Heart right ventricle (tissue), 16 donors: ENCODE results near the gene STK17A. TPM values are rescaled to one million over a fixed set of nuclear protein-coding genes. Genes with fewer than 3 reads are reported as not detected.

Experiments used
- ATAC-seq, 8 donors: fragments of 200-7000 bp; cut with Tn5 transposase; one replicate each; pipeline ENCODE4 v1.9.1; 2020; ENCODE audit warnings: mild to moderate bottlenecking in 8 of 8, moderate library complexity in 8 of 8, moderate number of reproducible peaks in 1 of 8
- DNase-seq, 2 donors: peaks; one replicate each; pipeline ENCODE4 v3.0.0-alpha.2; 2020
- H3K27ac ChIP-seq, 10 donors: fragments of 200-600 bp; sonication (generic) in 2 of 10; one replicate each; pipeline versions ENCODE4 v1.5.0 to v1.8.0; 2020 to 2022; ENCODE audit warnings: mild to moderate bottlenecking in 3 of 10
- H3K27me3 ChIP-seq, 7 donors: fragments of 200-600 bp; one replicate each; pipeline ENCODE4 v1.8.0; 2021 to 2022; ENCODE audit warnings: mild to moderate bottlenecking in 2 of 7
- H3K36me3 ChIP-seq, 9 donors: fragments of 200-600 bp; sonication (generic) in 1 of 9; one replicate each; pipeline versions ENCODE4 v1.5.0 to v1.8.0; 2020 to 2022; ENCODE audit warnings: mild to moderate bottlenecking in 2 of 9
- H3K4me1 ChIP-seq, 9 donors: fragments of 200-600 bp; sonication (generic) in 1 of 9; one replicate each; pipeline versions ENCODE4 v1.5.0 to v1.8.0; 2020 to 2022; ENCODE audit warnings: mild to moderate bottlenecking in 4 of 9
- H3K4me3 ChIP-seq, 10 donors: fragments of 200-600 bp; sonication (generic) in 2 of 10; one replicate each; pipeline versions ENCODE4 v1.5.0 to v1.8.0; 2020 to 2022; ENCODE audit warnings: mild to moderate bottlenecking in 7 of 10, moderate library complexity in 2 of 10
- H3K9me3 ChIP-seq, 11 donors: fragments of 200-600 bp in 10 of 11; sonication (generic) in 2 of 11; one replicate each; pipeline versions ENCODE4 v1.5.0 to v1.8.0; 2013 to 2022; ENCODE audit warnings: mild to moderate bottlenecking in 2 of 11, control low read depth in 1 of 11, moderate library complexity in 1 of 11
- CTCF ChIP-seq, 9 donors: fragments of 200-600 bp; sonication (generic) in 2 of 9; IDR thresholded peaks; one replicate each; pipeline versions ENCODE4 v1.5.0 to v1.8.0; 2021 to 2022; ENCODE audit warnings: antibody characterized with exemption in 9 of 9, mild to moderate bottlenecking in 5 of 9, moderate library complexity in 1 of 9
- WGBS, 2 donors: extraction: QIAGEN DNeasy Blood & Tissue Kit; methylation state at CpG; one replicate each; pipeline ENCODE4 v1.1.7; 2013; ENCODE audit warnings: inconsistent platforms in 1 of 2; 5-methylcytosine and 5-hydroxymethylcytosine counted together
- intact Hi-C, 10 donors: fragments of 100-400 bp; cut with DNase I; formaldehyde crosslinking; loops; one replicate each; pipeline versions ENCODE4 v1.11.1 to v1.14.2; 2022
- polyA plus RNA-seq, 2 donors: library from polyadenylated mRNA; stranded (reverse); fragments of 200-250 nt; gene quantifications; one replicate each; pipeline ENCODE4 v1.2.3, GENCODE V29; 2013
- total RNA-seq, 10 donors: library from RNA; stranded (reverse); fragmentation: NEBNext Ultra II Directional in 3 of 10; extraction: Animal tissue kit (Norgen Biotek cat#: 25700) in 3 of 10; gene quantifications; one replicate each; pipeline versions ENCODE4 v1.2.1 to v1.2.4, GENCODE V29; 2021 to 2023
- donor health status: Arrhythmogenic right ventricular cardiomyopathy.
- donor health status: ischemic (EF 13 %, LVEDD 7.1; RV severe dilation, severe dysfunction).
- donor health status: healthy with polysubstance abuse.
- donor health status: DM: no; HTN: yes; CAD: no.
- donor health status: DM: no; HTN: no; CAD: no.
- donor health status: ischemic (EF 25% LVEDD 6.9; RV normal size, moderate dysfunction).
- donor health status: ischemic (EF 25% LVEDD 5.7; RV mildly dilated, moderate dysfunction).
- donor health status: healthy.
- donor health status: DM: yes; HTN: yes; CAD: no.
- donor health status: Ischemic cardiomyopathy.
- donor health status: ischemic (EF 35%, LVEDD 5.7; RV mildly dilated, moderate dysfunction).
- donor health status: nonischemic (EF 11% LVEDD 7.7; RV severe dilation, severe dysfunction).
- donor health status: DM: yes; HTN: yes; CAD: no.
- donor health status: PGD.
- donor health status: ischemic (EF 29% LVEDD 5.4; RV normal size, mild dysfunction).
- donor health status: nonischemic (EF 23%, LVEDD 6.1; RV moderate dilation, normal function).

The STK17A gene
- total and polyA plus RNA-seq, 12 donors, result 7.8 to 37.4 (median 21.9) TPM

GRCh38 chr7:43590862-43591557, 8.1 kb downstream of the STK17A start:
- TF ChIP-seq CTCF (IDR thresholded peaks at IDR 0.05), result no peak
- DNase-seq (no peak), ATAC-seq (no peak)
- no peaks in the 10 kb centered on the region for H3K9me3 ChIP-seq
- no peaks in the 10 kb centered on the region for H3K27me3 ChIP-seq
- peaks cover 0 to 3% (median under 1%) of the 10 kb centered on the region in 9 donors for H3K36me3 ChIP-seq
- peaks cover 0 to 65% (median 2%) of the 10 kb centered on the region in 9 donors for H3K4me1 ChIP-seq
- H3K27ac ChIP-seq, result peak overlapping the region in 1 of 10 donors; percentile 1
- WGBS, 2 donors, result 68 to 80% methylated on average over 2 of the region's 2 CpGs
- intact Hi-C loops, result no loop called here
- H3K4me3 ChIP-seq, result no peak overlapping the region

- no peak overlapping the region for H3K4me3 ChIP-seq
- WGBS, 2 donors, result 70 to 84% methylated on average over 4 of the region's 4 CpGs
- DNase-seq (no peak), ATAC-seq (peak in 1 of 8 donors; percentile 44)
- H3K9me3 ChIP-seq, result no peaks in the 10 kb centered on the region
- H3K36me3 ChIP-seq, result peaks cover 0 to 10% (median 5%) of the 10 kb centered on the region in 9 donors
- H3K4me1 ChIP-seq, result peaks cover 0 to 70% (median 0%) of the 10 kb centered on the region in 9 donors
- intact Hi-C loops, result no loop called here
- H3K27me3 ChIP-seq, result no peaks in the 10 kb centered on the region
- peak overlapping the region in 1 of 10 donors; percentile 1 for H3K27ac ChIP-seq
- no peak for TF ChIP-seq CTCF (IDR thresholded peaks at IDR 0.05)
Observed at GRCh38 chr7:43591558-43592180, 8.8 kb downstream of the STK17A start.

GRCh38 chr7:43592326-43592725, 9.4 kb downstream of the STK17A start:
- intact Hi-C loops, result no loop called here
- no peak for TF ChIP-seq CTCF (IDR thresholded peaks at IDR 0.05)
- DNase-seq (no peak), ATAC-seq (no peak)
- H3K4me1 ChIP-seq, result peaks cover 0 to 66% (median 0%) of the 10 kb centered on the region in 9 donors
- no peaks in the 10 kb centered on the region for H3K9me3 ChIP-seq
- peaks cover 0 to 16% (median 7%) of the 10 kb centered on the region in 9 donors for H3K36me3 ChIP-seq
- no peaks in the 10 kb centered on the region for H3K27me3 ChIP-seq
- WGBS, 2 donors, result 91 to 97% methylated on average over 3 of the region's 3 CpGs
- no peak overlapping the region for H3K4me3 ChIP-seq
- H3K27ac ChIP-seq, result no peak overlapping the region

GRCh38 chr7:43593010-43593409, 10.1 kb downstream of the STK17A start:
- no peak for ATAC-seq
- no peak for DNase-seq
- TF ChIP-seq CTCF (IDR thresholded peaks at IDR 0.05), result no peak
- Histone ChIP-seq H3K27ac (no peak overlapping the region), H3K4me1 (peaks cover 0 to 61% (median 0%) of the 10 kb centered on the region in 9 donors), H3K9me3 (no peaks in the 10 kb centered on the region), H3K27me3 (no peaks in the 10 kb centered on the region), H3K4me3 (no peak overlapping the region), H3K36me3 (peaks cover 0 to 23% (median 9%) of the 10 kb centered on the region in 9 donors)
- intact Hi-C loops, result no loop called here
- 97 to 100% methylated on average over 1 of the region's 1 CpG for WGBS, 2 donors
